ENCODE results near the gene LMTK3.

GRCh38 chr19:48492925-48493717 is 18.5 kb downstream of the LMTK3 start:
- peak; percentile 51 for TF ChIP-seq EZH2 (IDR thresholded peaks at IDR 0.05; ENCODE audit: low read length, missing control alignments)
- TF ChIP-seq CTCF (conservative IDR thresholded peaks at IDR 0.05 in 1 of 2, IDR thresholded peaks at IDR 0.05 in 1 of 2; ENCODE audit: low read depth in 1 of 2, low read length in 2 of 2): no peak
